GM21576 (cell line): ENCODE measurements around the gene CHRNA5.
A peak's percentile ranks its signal among the peaks of the same experiment; 100 is the strongest.
"Not testable (repeated sequence)": the region's sequence is repeated elsewhere in the genome, so short reads cannot be mapped to it uniquely, and the experiment has no call there.

Source experiments
- ATAC-seq: cut with Tn5 transposase; IDR thresholded peaks from one replicate; pipeline ENCODE4 v1.9.1; 2021; ENCODE audit warnings: mild to moderate bottlenecking, moderate library complexity; ENCODE audit not compliant: unreplicated experiment

CHRNA5 gene

GRCh38 chr15:78564743-78565096 lies 600 bp upstream of the CHRNA5 start:
- no peak for ATAC-seq

- peak; percentile 19 for ATAC-seq
Measured at GRCh38 chr15:78565951-78566774, 843 bp downstream of the CHRNA5 start.

- no peak for ATAC-seq
Measured at GRCh38 chr15:78567531-78567930, 2.2 kb downstream of the CHRNA5 start.

GRCh38 chr15:78570710-78571109 lies 5.4 kb downstream of the CHRNA5 start:
- no peak for ATAC-seq

- ATAC-seq: no peak
Measured at GRCh38 chr15:78571382-78571781, 6.1 kb downstream of the CHRNA5 start.

- ATAC-seq: no peak
Measured at GRCh38 chr15:78573416-78573815, 8.1 kb downstream of the CHRNA5 start.

GRCh38 chr15:78574944-78575343 lies 9.6 kb downstream of the CHRNA5 start:
- no peak for ATAC-seq

GRCh38 chr15:78597583-78597982 lies 32.3 kb downstream of the CHRNA5 start:
- no peak for ATAC-seq

GRCh38 chr15:78598348-78598747 lies 33.0 kb downstream of the CHRNA5 start:
- ATAC-seq: no peak

- ATAC-seq: no peak
Measured at GRCh38 chr15:78599189-78599588, 33.9 kb downstream of the CHRNA5 start.

- no peak for ATAC-seq
Measured at GRCh38 chr15:78603467-78603866, 38.1 kb downstream of the CHRNA5 start.

- ATAC-seq: no peak
Measured at GRCh38 chr15:78604420-78604819, 39.1 kb downstream of the CHRNA5 start.

GRCh38 chr15:78605201-78605600 lies 39.9 kb downstream of the CHRNA5 start:
- ATAC-seq: no peak

- no peak for ATAC-seq
Measured at GRCh38 chr15:78605680-78606079, 40.4 kb downstream of the CHRNA5 start.

- not testable (repeated sequence) for ATAC-seq
Measured at GRCh38 chr15:78609551-78609950, 44.2 kb downstream of the CHRNA5 start.

- no peak for ATAC-seq
Measured at GRCh38 chr15:78614021-78614420, 48.7 kb downstream of the CHRNA5 start.

GRCh38 chr15:78615151-78615589 lies 49.9 kb downstream of the CHRNA5 start:
- no peak for ATAC-seq

- ATAC-seq: no peak
Measured at GRCh38 chr15:78616506-78616905, 51.2 kb downstream of the CHRNA5 start.

- no peak for ATAC-seq
Measured at GRCh38 chr15:78617076-78617475, 51.8 kb downstream of the CHRNA5 start.

GRCh38 chr15:78617516-78617915 lies 52.2 kb downstream of the CHRNA5 start:
- no peak for ATAC-seq

GRCh38 chr15:78618064-78618463 lies 52.7 kb downstream of the CHRNA5 start:
- no peak for ATAC-seq

GRCh38 chr15:78618490-78618934 lies 53.2 kb downstream of the CHRNA5 start:
- ATAC-seq: no peak
